Measurements from ENCODE around the gene AGPAT4.

AGPAT4 gene

GRCh38 chr6:161166176-161166575 is 107.7 kb downstream of the AGPAT4 start:
- no peak for DNase-seq (ENCODE audit: low read depth in 2 of 2)

DNA sequence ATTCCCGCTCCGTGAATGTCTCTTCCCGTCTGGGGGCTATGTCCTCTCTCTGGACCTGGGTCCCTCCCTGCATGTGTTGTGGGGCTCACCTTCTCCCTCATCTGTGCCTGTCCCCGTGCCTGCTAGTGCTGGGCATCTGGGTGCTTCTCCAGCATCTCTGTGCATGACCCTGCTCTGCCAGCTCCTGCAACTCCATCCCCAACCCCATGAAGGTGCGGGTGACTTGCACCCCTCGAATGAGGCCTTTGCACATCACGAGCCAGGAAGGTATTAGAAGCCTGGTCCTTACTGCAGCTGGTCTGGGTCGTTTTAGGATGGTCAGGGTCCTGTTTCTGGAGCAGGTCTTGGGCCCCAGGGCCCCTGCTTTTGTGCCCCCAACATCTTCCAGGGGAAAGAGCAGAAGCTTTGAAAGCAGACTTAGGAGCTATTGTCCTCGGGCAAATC is 109.7 kb downstream of the AGPAT4 start:
- no peak for DNase-seq (ENCODE audit: low read depth in 2 of 2)

DNA sequence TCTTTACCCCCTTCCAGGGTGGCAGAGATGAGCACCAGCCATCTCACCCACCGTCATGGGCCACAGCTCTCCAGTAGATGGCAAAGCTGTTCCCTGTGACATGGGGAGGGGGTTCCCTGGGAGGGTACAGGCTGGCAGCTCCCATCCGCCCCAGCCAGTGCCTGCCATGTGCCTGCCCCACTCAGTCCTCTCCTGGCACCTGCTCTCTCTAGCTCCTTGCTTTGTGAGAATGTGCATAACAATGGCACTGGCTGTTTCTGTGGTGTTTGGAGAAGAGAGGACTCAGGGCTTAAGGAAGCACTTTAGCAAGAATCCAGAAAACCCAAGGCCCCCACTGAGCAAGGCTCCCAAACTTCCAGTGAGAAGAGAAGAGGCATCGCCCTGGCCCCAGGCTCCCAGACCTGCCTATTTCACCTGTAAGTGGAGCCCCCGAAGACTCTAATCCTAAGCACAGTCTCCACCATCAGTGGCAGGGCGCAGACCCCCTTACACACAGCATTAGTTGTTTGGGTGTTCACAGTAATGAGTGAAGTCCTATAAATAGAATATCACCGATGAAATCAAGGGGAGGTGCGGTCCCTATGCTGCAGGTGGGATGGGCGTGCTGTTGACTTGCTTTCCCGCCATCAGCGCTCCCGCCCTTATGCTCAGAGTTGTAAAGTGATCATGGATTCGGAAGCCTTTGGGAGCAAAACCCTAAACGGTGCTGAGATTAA is 110.2 kb downstream of the AGPAT4 start:
- DNase-seq (ENCODE audit: low read depth in 2 of 2) = no peak

GRCh38 chr6:161162722-161163121 is 111.1 kb downstream of the AGPAT4 start:
- DNase-seq (ENCODE audit: low read depth in 2 of 2) = no peak

DNA sequence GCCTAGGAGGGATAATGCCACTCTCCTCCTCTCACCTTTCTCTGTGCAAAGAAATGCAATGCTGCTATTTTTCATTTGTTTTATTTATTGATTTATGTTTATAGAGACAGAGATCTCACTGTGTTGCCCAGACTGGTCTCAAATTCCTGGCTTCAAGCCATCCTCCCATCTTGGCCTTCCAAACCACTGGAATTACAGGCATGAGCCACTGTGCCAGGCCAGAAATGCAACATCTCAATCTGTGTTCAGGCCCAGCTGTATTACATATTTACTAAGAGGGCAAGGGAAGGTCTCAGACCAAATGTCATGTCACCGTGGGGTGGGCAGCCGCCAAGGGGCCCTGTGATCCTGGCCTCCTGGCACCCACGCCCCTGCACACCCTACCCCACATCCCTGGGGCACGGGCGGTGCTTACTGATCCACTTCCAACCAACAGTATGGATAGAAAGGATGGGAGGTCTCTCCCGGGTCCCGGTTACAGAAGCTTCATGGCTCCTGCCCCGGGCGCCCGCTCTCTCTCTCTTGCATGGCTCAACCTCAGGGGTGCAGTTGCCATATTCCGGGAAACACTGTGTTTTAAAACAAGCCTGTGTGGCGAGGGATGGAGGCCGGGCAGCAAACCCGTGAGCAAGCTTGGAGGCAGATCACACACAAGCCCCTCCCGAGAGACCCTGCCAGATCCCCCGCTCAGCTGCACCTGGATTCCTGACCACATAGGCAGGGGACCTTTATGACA is 111.8 kb downstream of the AGPAT4 start:
- no peak for DNase-seq (ENCODE audit: low read depth in 2 of 2)

- DNase-seq (ENCODE audit: low read depth in 2 of 2) = no peak
Measured at GRCh38 chr6:161161121-161161520, 112.7 kb downstream of the AGPAT4 start.

GRCh38 chr6:161154796-161155335 is 119.0 kb downstream of the AGPAT4 start:
- DNase-seq (ENCODE audit: low read depth in 2 of 2) = no peak

- no peak for DNase-seq (ENCODE audit: low read depth in 2 of 2)
Measured at GRCh38 chr6:161153725-161154124, 120.1 kb downstream of the AGPAT4 start.

DNA sequence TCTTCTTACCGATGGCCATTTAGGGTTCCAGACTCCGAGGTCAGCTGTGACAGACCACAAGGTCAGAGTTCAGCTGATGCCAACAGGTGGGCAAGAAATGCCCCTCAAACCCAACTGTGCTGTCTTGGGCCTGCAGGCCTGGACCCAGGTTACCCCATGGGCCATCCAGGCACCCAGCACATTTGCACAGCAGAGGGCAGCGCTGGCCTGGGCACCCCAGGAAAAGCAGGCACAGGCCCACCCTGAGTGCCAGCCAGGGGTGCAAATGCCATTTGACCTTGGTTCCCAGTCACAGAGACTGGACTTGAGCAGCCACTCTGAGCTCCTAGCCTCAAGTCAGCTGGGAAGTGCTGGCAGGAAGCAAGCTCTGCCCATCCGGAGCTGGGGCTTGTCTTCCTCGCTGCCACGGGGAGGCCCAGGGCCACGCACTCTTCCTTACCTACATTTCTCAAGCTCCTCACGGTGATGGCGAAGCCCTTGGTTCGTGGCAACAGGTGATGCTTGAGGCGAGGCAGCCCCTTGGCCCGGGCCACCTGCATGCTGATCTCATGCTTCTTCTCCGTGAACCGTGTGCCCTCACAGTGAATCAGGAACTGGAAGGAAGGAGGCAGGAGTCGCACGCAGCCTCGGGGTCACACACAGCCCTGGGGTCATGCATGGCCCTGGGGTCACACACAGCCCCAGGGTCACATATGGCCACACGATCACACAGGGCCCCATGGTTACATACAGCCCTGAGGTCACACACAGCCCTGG is 120.8 kb downstream of the AGPAT4 start:
- DNase-seq (ENCODE audit: low read depth in 2 of 2) = no peak

- no peak for DNase-seq (ENCODE audit: low read depth in 2 of 2)
Measured at GRCh38 chr6:161152527-161152862, 121.4 kb downstream of the AGPAT4 start.

- DNase-seq (ENCODE audit: low read depth in 2 of 2) = no peak
Measured at GRCh38 chr6:161151660-161152526, 122.0 kb downstream of the AGPAT4 start.

DNA sequence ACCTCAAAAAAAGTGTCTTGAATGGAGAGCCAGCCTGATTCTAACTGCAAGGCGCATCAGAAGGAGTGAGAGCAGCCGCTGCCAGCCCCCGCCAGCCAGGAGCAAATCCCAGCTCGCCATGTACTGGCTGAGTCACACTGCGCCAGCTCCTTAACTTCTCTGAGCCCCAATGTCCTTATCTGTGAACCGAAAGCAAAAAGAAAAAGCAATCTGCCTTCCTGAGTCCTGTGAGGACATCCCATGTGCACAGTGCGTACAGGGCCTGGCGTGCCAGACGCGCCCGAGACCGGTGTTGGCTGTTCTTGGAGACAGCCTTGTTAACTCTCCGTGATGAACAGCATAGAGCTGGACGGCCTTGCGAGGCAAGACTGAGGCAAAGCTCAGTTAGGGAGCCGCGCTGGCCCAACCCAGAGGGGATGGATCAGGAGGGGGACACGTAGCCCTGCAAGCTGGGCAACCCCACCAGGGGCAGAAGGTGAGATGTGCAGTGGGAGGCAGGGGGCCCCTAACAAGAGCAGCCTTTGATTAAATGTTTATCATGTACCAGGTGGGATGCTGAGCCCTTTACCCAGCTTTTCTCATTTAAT is 122.7 kb downstream of the AGPAT4 start:
- no peak for DNase-seq (ENCODE audit: low read depth in 2 of 2)

- no peak for DNase-seq (ENCODE audit: low read depth in 2 of 2)
Measured at GRCh38 chr6:161150566-161150965, 123.3 kb downstream of the AGPAT4 start.

DNA sequence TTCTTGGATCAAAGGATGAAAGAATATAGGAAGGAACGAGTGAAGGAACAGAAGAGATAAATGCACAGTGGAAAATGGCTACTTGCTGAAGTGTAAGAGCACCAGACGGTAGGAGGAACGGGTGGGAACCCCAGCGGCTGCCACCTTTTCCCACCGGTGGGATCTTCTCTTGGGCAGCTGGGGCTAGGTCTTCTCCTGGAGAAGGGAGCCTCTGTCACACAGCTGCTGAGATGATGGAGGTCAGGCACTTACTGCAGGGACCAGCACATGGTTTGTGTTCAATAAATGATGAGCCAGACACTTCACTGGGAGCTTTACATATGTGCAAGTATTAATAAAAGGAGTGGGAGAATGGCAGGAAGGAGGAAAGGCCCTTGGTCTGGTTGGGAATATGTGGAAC is 123.7 kb downstream of the AGPAT4 start:
- DNase-seq (ENCODE audit: low read depth in 2 of 2) = no peak

- DNase-seq (ENCODE audit: low read depth in 2 of 2) = no peak
Measured at GRCh38 chr6:161143663-161144430, 130.0 kb downstream of the AGPAT4 start.

DNA sequence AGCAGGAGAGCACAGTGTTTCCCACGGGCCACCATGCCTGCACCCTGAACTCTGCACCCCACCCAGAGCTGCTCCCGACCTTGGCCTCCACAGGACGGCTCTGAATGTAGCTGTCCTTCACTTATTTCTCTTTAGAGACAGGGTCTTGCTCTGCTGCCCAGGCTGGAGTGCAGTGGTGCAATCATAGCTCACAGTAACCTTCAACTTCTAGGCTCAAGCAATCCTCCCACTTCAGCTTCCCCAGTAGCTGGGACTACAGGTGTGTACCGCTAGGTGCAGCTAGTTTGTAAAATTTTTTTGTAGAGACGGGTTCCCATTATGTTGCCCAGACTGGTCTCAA is 130.9 kb downstream of the AGPAT4 start:
- DNase-seq (ENCODE audit: low read depth in 2 of 2) = no peak

GRCh38 chr6:161141173-161141572 is 132.7 kb downstream of the AGPAT4 start:
- no peak for DNase-seq (ENCODE audit: low read depth in 2 of 2)

DNA sequence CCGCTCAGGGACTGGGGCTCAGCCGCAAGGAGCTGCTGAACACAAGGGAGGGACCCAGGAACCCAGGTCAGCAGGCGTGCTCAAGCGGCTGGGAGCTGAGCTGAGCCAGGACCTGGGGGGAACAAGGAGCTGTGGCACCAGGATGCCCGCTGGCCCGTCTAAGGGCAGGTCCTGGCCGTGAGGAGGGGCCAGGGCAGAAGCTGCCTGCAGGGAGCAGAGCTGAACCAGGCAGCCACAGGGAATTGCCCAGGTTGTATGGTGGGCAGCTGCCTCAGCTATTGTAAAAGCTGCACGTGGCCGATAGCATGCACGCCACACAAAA is 133.3 kb downstream of the AGPAT4 start:
- no peak for DNase-seq (ENCODE audit: low read depth in 2 of 2)

DNA sequence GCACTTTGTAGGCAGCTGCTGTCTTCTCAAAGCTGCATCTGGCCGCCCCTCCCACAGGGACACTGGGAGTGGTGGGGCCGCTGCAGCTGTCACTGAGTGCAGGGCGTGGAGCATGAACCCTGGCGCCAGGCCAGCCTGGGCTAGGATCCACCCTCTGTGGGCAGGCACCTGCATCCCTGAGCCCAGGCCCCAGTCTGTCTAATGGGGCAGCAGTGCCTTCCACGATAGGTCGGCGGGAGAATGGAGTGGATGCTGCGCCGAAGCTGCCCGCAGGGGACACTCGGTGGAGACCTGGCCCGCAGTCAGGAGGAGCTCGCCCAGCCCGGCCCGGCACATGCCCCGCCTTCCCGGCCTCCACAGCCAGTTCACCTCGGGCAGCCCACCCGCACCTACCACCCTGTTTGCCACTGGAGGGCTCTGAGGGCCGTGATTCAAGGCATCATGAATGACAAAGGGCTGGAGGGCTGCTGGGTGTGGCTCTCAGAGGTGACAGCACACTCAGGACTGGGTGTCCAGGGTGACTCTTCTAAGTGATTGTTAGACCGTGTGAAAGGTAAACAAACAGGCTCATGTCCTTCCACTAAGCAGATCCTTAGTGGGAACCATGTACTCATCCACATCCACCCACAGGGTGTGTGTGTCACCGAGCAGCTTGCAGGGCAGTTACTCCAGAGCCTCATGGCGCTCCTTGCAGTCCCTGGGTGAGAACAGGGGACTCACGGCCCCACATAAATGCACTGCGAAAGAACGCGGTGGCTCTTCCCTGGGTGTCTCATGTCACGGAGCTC is 133.9 kb downstream of the AGPAT4 start:
- no peak for DNase-seq (ENCODE audit: low read depth in 2 of 2)

DNA sequence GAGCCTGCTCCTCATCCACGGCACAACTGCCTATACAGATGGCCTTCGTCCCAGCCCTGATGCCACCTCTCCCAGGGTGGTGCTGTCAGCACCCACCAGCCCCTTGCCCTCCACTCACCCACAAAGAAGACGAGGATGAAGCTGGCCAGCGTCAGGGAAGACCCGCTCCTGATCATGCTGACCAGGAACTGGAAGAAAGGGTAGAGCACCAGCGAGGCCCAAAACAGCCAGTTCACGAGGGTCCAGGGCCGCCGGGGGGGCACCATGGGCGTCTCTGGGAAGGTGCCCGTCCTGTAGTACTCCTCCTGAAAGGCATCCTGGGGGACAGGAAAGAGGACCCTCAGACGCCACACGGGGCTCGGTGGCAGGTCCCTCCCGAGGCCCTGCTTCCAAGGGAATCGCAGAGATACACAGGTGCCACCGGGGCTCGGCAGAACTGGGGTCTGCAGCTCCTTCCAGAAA is 134.5 kb downstream of the AGPAT4 start:
- DNase-seq (ENCODE audit: low read depth in 2 of 2) = no peak

Data from stimulated activated CD8-positive, alpha-beta memory T cell treated with anti-CD3 and anti-CD28 coated beads, Interleukin-15, amount 100 ng/mL, for 4 hours (primary cell).